DND-41 (cell line): ENCODE results near the gene SPINK14.

Experiments
- ATAC-seq: fragments of 200-7000 bp; cut with Tn5 transposase; 3 replicates; pipeline ENCODE4 v1.9.1; 2021; ENCODE audit warnings: low read depth; ENCODE audit not compliant: insufficient read depth
- DNase-seq: peaks from one replicate; pipeline ENCODE4 v3.0.0-alpha.2; 2020
- H2AFZ ChIP-seq: 2 replicates; pipeline ENCODE4 v1.6.0; 2012; ENCODE audit warnings: low read depth, low read length
- H3K27ac ChIP-seq: 2 replicates; pipeline ENCODE4 v1.5.1; 2012; ENCODE audit warnings: low read length, inconsistent platforms
- H3K27me3 ChIP-seq: fragments of 200-600 bp; sonication (generic); 2 replicates; pipeline ENCODE4 v1.6.0; 2012; ENCODE audit warnings: low read length, mild to moderate bottlenecking, inconsistent platforms; ENCODE audit not compliant: insufficient read depth, poor library complexity
- H3K36me3 ChIP-seq: 2 replicates; pipeline ENCODE4 v1.5.1; 2012; ENCODE audit warnings: low read length, inconsistent platforms; ENCODE audit not compliant: insufficient read depth
- H3K4me1 ChIP-seq: 2 replicates; pipeline ENCODE4 v1.5.1; 2012; ENCODE audit warnings: mild to moderate bottlenecking, low read length; ENCODE audit not compliant: insufficient read depth
- H3K4me2 ChIP-seq: 2 replicates; pipeline ENCODE4 v1.6.0; 2012; ENCODE audit warnings: mild to moderate bottlenecking, moderate library complexity, low read length, inconsistent platforms; ENCODE audit not compliant: insufficient read depth
- H3K4me3 ChIP-seq, 2 experiments: fragments of 200-600 bp in 1 of 2; shearing (Covaris generic) in 1 of 2; 2 replicates each; pipeline ENCODE4 v1.5.1; 2012 to 2016; ENCODE audit warnings: inconsistent platforms in 2 of 2, low read length in 2 of 2, mild to moderate bottlenecking in 2 of 2, low read depth in 1 of 2, moderate library complexity in 1 of 2
- H3K79me2 ChIP-seq: 2 replicates; pipeline ENCODE4 v1.6.0; 2012; ENCODE audit warnings: low read length, inconsistent platforms; ENCODE audit not compliant: insufficient read depth
- H3K9ac ChIP-seq: 2 replicates; pipeline ENCODE4 v1.6.0; 2012; ENCODE audit warnings: low read depth, mild to moderate bottlenecking, inconsistent platforms, low read length, moderate library complexity
- H3K9me3 ChIP-seq: 2 replicates; pipeline ENCODE4 v1.5.1; 2012; ENCODE audit warnings: low read length, moderate library complexity, mild to moderate bottlenecking, inconsistent platforms; ENCODE audit not compliant: insufficient read depth, severe bottlenecking
- H4K20me1 ChIP-seq: 2 replicates; pipeline ENCODE4 v1.6.0; 2012; ENCODE audit warnings: low read length; ENCODE audit not compliant: insufficient read depth
- CTCF ChIP-seq: IDR thresholded peaks from 2 replicates; pipeline ENCODE4 v1.5.1; 2012; ENCODE audit warnings: borderline replicate concordance, low read length, moderate library complexity, mild to moderate bottlenecking; ENCODE audit not compliant: poor library complexity, severe bottlenecking; ENCODE audit errors: extremely low read depth
- EZH2 ChIP-seq: IDR thresholded peaks from 3 replicates; pipeline ENCODE4 v1.6.1; 2012; ENCODE audit warnings: borderline replicate concordance, low read depth, mild to moderate bottlenecking, moderate library complexity, low read length, inconsistent platforms; ENCODE audit not compliant: severe bottlenecking

The SPINK14 gene

GRCh38 chr5:148208226-148208625 is 39.9 kb downstream of the SPINK14 start:
- Histone ChIP-seq H3K9ac (no peak overlapping the region), H3K4me3 (no peak overlapping the region), H3K4me2 (no peak overlapping the region), H2AFZ (no peak overlapping the region), H4K20me1 (no peaks in the 10 kb centered on the region), H3K9me3 (no peaks in the 10 kb centered on the region), H3K36me3 (no peaks in the 10 kb centered on the region), H3K4me1 (no peaks in the 10 kb centered on the region), H3K27ac (no peak overlapping the region), H3K79me2 (no peaks in the 10 kb centered on the region), H3K27me3 (no peaks in the 10 kb centered on the region)
- no peak for ATAC-seq
- no peak for DNase-seq
- TF ChIP-seq EZH2: no peak
- TF ChIP-seq CTCF: no peak

GRCh38 chr5:148209151-148209770 is 40.9 kb downstream of the SPINK14 start:
- no peak for TF ChIP-seq EZH2
- TF ChIP-seq CTCF: no peak
- Histone ChIP-seq H3K27ac (no peak overlapping the region), H3K4me2 (no peak overlapping the region), H2AFZ (no peak overlapping the region), H3K9me3 (no peaks in the 10 kb centered on the region), H3K36me3 (no peaks in the 10 kb centered on the region), H3K9ac (no peak overlapping the region), H3K79me2 (no peaks in the 10 kb centered on the region), H4K20me1 (no peaks in the 10 kb centered on the region), H3K4me3 (no peak overlapping the region), H3K27me3 (no peaks in the 10 kb centered on the region), H3K4me1 (no peaks in the 10 kb centered on the region)
- DNase-seq (no peak), ATAC-seq (no peak)

GRCh38 chr5:148214665-148215185 is 46.4 kb downstream of the SPINK14 start:
- Histone ChIP-seq H3K9me3 (no peaks in the 10 kb centered on the region), H3K27me3 (no peaks in the 10 kb centered on the region), H3K79me2 (no peaks in the 10 kb centered on the region), H3K36me3 (no peaks in the 10 kb centered on the region), H3K4me1 (no peaks in the 10 kb centered on the region), H4K20me1 (no peaks in the 10 kb centered on the region), H3K27ac (no peak overlapping the region), H3K9ac (no peak overlapping the region), H3K4me3 (no peak overlapping the region), H3K4me2 (no peak overlapping the region), H2AFZ (no peak overlapping the region)
- TF ChIP-seq EZH2: no peak
- no peak for TF ChIP-seq CTCF
- ATAC-seq (no peak), DNase-seq (no peak)
